Cardiac fibroblast (primary cell): ENCODE results near the gene VPREB1.
"Not testable (repeated sequence)": the region's sequence is repeated elsewhere in the genome, so short reads cannot be mapped to it uniquely, and the experiment has no call there.

ENCODE experiments used
- DNase-seq, 2 donors: peaks; one replicate each; pipeline versions ENCODE4 v3.0.0 to v3.0.0-alpha.2; 2010; ENCODE audit warnings: low read depth in 2 of 2
- H3K4me3 ChIP-seq, 2 donors: replicated peaks in 1 of 2; 1 replicate in 1 of 2; 2 replicates in 1 of 2; pipeline ENCODE4 v1.5.1; 2011; ENCODE audit warnings: low read depth in 2 of 2, low read length in 2 of 2, mild to moderate bottlenecking in 2 of 2, moderate library complexity in 1 of 2

Gene VPREB1

DNA sequence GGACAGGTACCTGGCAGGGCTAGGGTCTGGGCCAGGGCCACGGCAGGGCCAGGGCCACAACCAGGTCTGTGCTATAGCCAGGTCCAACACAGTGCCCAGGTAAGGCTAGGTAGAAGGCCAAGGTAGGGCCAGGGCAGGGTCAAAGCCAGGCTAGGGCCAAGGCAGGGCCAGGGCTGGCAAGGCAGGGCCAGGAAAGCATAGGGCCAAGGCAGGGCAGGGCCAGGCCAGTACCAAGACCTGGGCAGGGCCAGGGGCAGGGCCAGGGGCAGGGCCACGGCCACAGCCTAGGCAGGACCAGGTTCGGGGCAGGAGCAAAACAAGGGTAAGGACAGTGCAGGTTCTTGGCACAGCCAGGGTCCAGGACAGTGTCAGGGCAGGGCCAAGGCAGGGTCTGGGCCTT is 48.1 kb downstream of the VPREB1 start:
- DNase-seq, H3K4me3 ChIP-seq: not testable (repeated sequence)

DNA sequence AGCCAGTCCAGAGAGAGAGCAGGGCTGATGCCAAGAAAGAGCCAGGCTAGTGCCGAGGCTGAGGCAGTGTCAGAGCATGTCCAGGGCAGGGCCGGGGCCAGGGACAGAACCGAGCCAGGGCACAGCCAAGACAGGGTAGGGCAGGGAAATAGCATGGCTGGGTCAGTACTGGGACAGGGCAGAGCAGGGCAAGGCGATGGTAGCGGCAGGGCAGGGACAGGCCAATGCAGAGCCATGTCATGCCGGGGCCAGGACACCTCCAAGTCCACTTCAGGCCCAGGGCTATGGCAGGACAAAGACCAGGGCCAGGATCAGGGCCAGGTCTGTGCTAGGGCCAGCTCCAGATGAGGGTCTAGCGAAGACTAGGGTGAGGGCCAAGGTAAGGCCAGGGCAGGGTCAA is 48.9 kb downstream of the VPREB1 start:
- not testable (repeated sequence) for H3K4me3 ChIP-seq, DNase-seq

- not testable (repeated sequence) for DNase-seq, H3K4me3 ChIP-seq
These were observed 50.1 kb downstream of the VPREB1 start for GRCh38 chr22:22294641-22295040.
